Keratinocyte (primary cell): ENCODE measurements around the gene MUS81. TPM values are rescaled to one million over a fixed set of nuclear protein-coding genes. Genes with fewer than 3 reads are reported as not detected.

Source experiments
- DNase-seq: peaks from one replicate; pipeline ENCODE4 v3.0.0-alpha.2; 2011; ENCODE audit warnings: low read depth, missing footprints, low spot score
- FAIRE-seq: peaks from 2 replicates; lab custom pipeline; 2011; peaks lifted over from hg19 to GRCh38; lab: Jason Lieb, UNC
- H2AFZ ChIP-seq: 2 replicates; pipeline ENCODE4 v1.6.0; 2012; ENCODE audit warnings: low read length, control low read depth, inconsistent platforms; ENCODE audit not compliant: control insufficient read depth
- H3K27ac ChIP-seq: 2 replicates; pipeline ENCODE4 v1.5.1; 2011; ENCODE audit warnings: low read length; ENCODE audit not compliant: control insufficient read depth, insufficient read depth
- H3K27me3 ChIP-seq: 3 replicates; pipeline ENCODE4 v1.6.0; 2011; ENCODE audit warnings: low read length; ENCODE audit not compliant: control insufficient read depth, insufficient read depth; ENCODE audit errors: extremely low read depth
- H3K36me3 ChIP-seq, 2 experiments: 2 replicates in 1 of 2; 3 replicates in 1 of 2; pipeline ENCODE4 v1.5.1; 2011; ENCODE audit warnings: low read length in 2 of 2, mild to moderate bottlenecking in 1 of 2; ENCODE audit not compliant: control insufficient read depth in 2 of 2, insufficient read depth in 2 of 2; ENCODE audit errors: extremely low read depth in 1 of 2
- H3K4me1 ChIP-seq: 3 replicates; pipeline ENCODE4 v1.5.1; 2011; ENCODE audit warnings: low read length; ENCODE audit not compliant: control insufficient read depth, insufficient read depth; ENCODE audit errors: extremely low read depth
- H3K4me2 ChIP-seq: 3 replicates; pipeline ENCODE4 v1.6.0; 2011; ENCODE audit warnings: low read depth, low read length; ENCODE audit not compliant: control insufficient read depth, insufficient read depth; ENCODE audit errors: extremely low read depth
- H3K4me3 ChIP-seq, 3 experiments: fragments of 200-600 bp in 1 of 3; sonication (generic) in 1 of 3; 2 replicates in 2 of 3; 3 replicates in 1 of 3; pipeline ENCODE4 v1.5.1; 2011 to 2016; ENCODE audit warnings: low read length in 3 of 3, mild to moderate bottlenecking in 3 of 3, control low read depth in 2 of 3, inconsistent platforms in 1 of 3, low read depth in 1 of 3, mixed read lengths in 1 of 3, mixed run types in 1 of 3, moderate library complexity in 1 of 3; ENCODE audit not compliant: control insufficient read depth in 2 of 3, insufficient read depth in 2 of 3; ENCODE audit errors: extremely low read depth in 1 of 3
- H3K79me2 ChIP-seq: 2 replicates; pipeline ENCODE4 v1.6.0; 2012; ENCODE audit warnings: low read length; ENCODE audit not compliant: control insufficient read depth, insufficient read depth
- H3K9ac ChIP-seq: 3 replicates; pipeline ENCODE4 v1.6.0; 2011; ENCODE audit warnings: low read length; ENCODE audit not compliant: control insufficient read depth, insufficient read depth; ENCODE audit errors: extremely low read depth
- H3K9me1 ChIP-seq: 3 replicates; pipeline ENCODE4 v1.6.0; 2011; ENCODE audit warnings: low read length; ENCODE audit not compliant: control insufficient read depth, insufficient read depth; ENCODE audit errors: extremely low read depth
- H3K9me3 ChIP-seq: 2 replicates; pipeline ENCODE4 v1.5.1; 2012; ENCODE audit warnings: low read depth, low read length; ENCODE audit not compliant: control insufficient read depth
- H4K20me1 ChIP-seq: 3 replicates; pipeline ENCODE4 v1.6.0; 2011; ENCODE audit warnings: low read length; ENCODE audit not compliant: control insufficient read depth, insufficient read depth; ENCODE audit errors: extremely low read depth
- CTCF ChIP-seq, 3 experiments: IDR thresholded peaks in 1 of 3; conservative IDR thresholded peaks in 1 of 3; optimal IDR thresholded peaks in 1 of 3; 2 replicates in 2 of 3; 3 replicates in 1 of 3; pipeline versions ENCODE3 to v1.5.1; 2011; ENCODE audit warnings: low read length in 3 of 3, mild to moderate bottlenecking in 3 of 3, moderate library complexity in 2 of 3, control low read depth in 1 of 3, inconsistent platforms in 1 of 3; ENCODE audit not compliant: insufficient read depth in 2 of 3; ENCODE audit errors: extremely low read depth in 1 of 3
- EZH2 ChIP-seq: IDR thresholded peaks from one replicate; pipeline ENCODE4 v1.6.1; 2012; ENCODE audit warnings: inconsistent platforms, mild to moderate bottlenecking, low read length, moderate library complexity
- dilution Hi-C: fragments of 300-500 bp; cut with MboI; formaldehyde crosslinking; loops from one replicate; pipeline ENCODE4 v1.7.0; 2020; ENCODE audit warnings: low sequenced_read_pairs; ENCODE audit not compliant: extremely low pct_ligation_motif_present
- polyA plus RNA-seq, 5 experiments: library from polyadenylated mRNA; depleted of rRNA in 3 of 5; stranded (reverse) in 3 of 5; stranded (forward) in 1 of 5; unstranded in 1 of 5; fragments of >200 nt; gene quantifications; 1 replicate in 1 of 5; 2 replicates in 3 of 5; 3 replicates in 1 of 5; pipeline versions ENCODE4 v1.2.1 to v1.2.3, GENCODE V29; 2011 to 2012; ENCODE audit warnings: missing spikeins in 2 of 5, low read depth in 1 of 5, low replicate concordance in 1 of 5

MUS81 gene
- polyA plus RNA-seq, 1 donor (not counting 4 experiments of a cell fraction or from before 2014, with no cell fraction given): 28.0 TPM

GRCh38 chr11:65865550-65866172 is 5.4 kb downstream of the MUS81 start:
- H3K79me2 ChIP-seq: peaks cover 29% of the 10 kb centered on the region
- dilution Hi-C loops: no loop called here
- FAIRE-seq (no peak), DNase-seq (no peak)
- H3K36me3 ChIP-seq: peaks cover 34 to 51% of the 10 kb centered on the region in 2 experiments
- H3K9me3 ChIP-seq: no peaks in the 10 kb centered on the region
- peaks cover 8% of the 10 kb centered on the region for H3K4me1 ChIP-seq
- H3K4me2 ChIP-seq: no peak overlapping the region
- TF ChIP-seq EZH2: no peak
- no peak for TF ChIP-seq CTCF (optimal IDR thresholded peaks at IDR 0.05 in 1 of 3, IDR thresholded peaks at IDR 0.05 in 1 of 3, conservative IDR thresholded peaks at IDR 0.05 in 1 of 3; ENCODE audit: extremely low read depth in 1 of 3, insufficient read depth in 2 of 3, low read length in 3 of 3)
- H3K27me3 ChIP-seq: no peaks in the 10 kb centered on the region
- H3K9me1 ChIP-seq: no peaks in the 10 kb centered on the region
- no peaks in the 10 kb centered on the region for H4K20me1 ChIP-seq
- no peak overlapping the region for H2AFZ ChIP-seq
- H3K4me3 ChIP-seq: no peak overlapping the region
- no peak overlapping the region for H3K9ac ChIP-seq
- no peak overlapping the region for H3K27ac ChIP-seq

- FAIRE-seq (no peak), DNase-seq (no peak)
- TF ChIP-seq EZH2 (no peak), CTCF (optimal IDR thresholded peaks at IDR 0.05 in 1 of 3, IDR thresholded peaks at IDR 0.05 in 1 of 3, conservative IDR thresholded peaks at IDR 0.05 in 1 of 3; ENCODE audit: extremely low read depth in 1 of 3, insufficient read depth in 2 of 3, low read length in 3 of 3) (no peak)
- H3K27me3 ChIP-seq: no peaks in the 10 kb centered on the region
- peaks cover 5% of the 10 kb centered on the region for H3K4me1 ChIP-seq
- no peaks in the 10 kb centered on the region for H3K9me3 ChIP-seq
- peaks cover 18% of the 10 kb centered on the region for H3K79me2 ChIP-seq
- no peak overlapping the region for H3K4me3 ChIP-seq
- H3K36me3 ChIP-seq: peaks cover 34 to 49% of the 10 kb centered on the region in 2 experiments
- no peaks in the 10 kb centered on the region for H4K20me1 ChIP-seq
- H3K27ac ChIP-seq: no peak overlapping the region
- H3K9ac ChIP-seq: no peak overlapping the region
- dilution Hi-C loops: no loop called here
- H3K9me1 ChIP-seq: no peaks in the 10 kb centered on the region
- H3K4me2 ChIP-seq: no peak overlapping the region
- no peak overlapping the region for H2AFZ ChIP-seq
These were observed 6.5 kb downstream of the MUS81 start for GRCh38 chr11:65866509-65867283.
